Measurements from ENCODE around the gene ARHGDIG.
"Not testable (repeated sequence)": the region's sequence is repeated elsewhere in the genome, so short reads cannot be mapped to it uniquely, and the experiment has no call there.

DNA sequence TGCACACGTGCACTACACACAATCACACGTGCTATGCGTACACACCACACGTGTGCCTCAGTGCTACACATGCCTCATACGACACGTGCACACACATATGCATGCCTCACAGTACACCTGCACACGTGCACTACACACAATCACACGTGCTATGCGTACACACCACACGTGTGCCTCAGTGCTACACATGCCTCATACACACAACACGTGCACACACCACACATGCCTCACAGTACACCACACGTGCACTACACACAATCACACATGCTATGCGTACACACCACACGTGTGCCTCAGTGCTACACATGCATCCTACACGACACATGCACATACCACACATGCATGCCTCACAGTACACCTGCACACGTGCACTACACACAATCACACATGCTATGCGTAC is 12.8 kb upstream of the ARHGDIG start:
- TF ChIP-seq EZH2phosphoT487 (IDR thresholded peaks at IDR 0.05; ENCODE audit: low read depth) = not testable (repeated sequence)
- TF ChIP-seq, protein P1, sequence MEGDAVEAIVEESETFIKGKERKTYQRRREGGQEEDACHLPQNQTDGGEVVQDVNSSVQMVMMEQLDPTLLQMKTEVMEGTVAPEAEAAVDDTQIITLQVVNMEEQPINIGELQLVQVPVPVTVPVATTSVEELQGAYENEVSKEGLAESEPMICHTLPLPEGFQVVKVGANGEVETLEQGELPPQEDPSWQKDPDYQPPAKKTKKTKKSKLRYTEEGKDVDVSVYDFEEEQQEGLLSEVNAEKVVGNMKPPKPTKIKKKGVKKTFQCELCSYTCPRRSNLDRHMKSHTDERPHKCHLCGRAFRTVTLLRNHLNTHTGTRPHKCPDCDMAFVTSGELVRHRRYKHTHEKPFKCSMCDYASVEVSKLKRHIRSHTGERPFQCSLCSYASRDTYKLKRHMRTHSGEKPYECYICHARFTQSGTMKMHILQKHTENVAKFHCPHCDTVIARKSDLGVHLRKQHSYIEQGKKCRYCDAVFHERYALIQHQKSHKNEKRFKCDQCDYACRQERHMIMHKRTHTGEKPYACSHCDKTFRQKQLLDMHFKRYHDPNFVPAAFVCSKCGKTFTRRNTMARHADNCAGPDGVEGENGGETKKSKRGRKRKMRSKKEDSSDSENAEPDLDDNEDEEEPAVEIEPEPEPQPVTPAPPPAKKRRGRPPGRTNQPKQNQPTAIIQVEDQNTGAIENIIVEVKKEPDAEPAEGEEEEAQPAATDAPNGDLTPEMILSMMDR (IDR thresholded peaks at IDR 0.05; ENCODE audit: low read depth, low read length) = not testable (repeated sequence)

All from OCI-LY3 (cell line).